Right forelimb (tissue), 1 donor: Measurements from ENCODE around the gene LY6G5C.

Source experiments
- DNase-seq: peaks from one replicate; pipeline ENCODE4 v3.0.0-alpha.2; 2018

Gene LY6G5C, protein sequence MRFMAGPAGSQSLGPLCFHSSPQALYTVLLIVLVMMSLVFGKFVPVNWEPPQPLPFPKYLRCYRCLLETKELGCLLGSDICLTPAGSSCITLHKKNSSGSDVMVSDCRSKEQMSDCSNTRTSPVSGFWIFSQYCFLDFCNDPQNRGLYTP

DNA sequence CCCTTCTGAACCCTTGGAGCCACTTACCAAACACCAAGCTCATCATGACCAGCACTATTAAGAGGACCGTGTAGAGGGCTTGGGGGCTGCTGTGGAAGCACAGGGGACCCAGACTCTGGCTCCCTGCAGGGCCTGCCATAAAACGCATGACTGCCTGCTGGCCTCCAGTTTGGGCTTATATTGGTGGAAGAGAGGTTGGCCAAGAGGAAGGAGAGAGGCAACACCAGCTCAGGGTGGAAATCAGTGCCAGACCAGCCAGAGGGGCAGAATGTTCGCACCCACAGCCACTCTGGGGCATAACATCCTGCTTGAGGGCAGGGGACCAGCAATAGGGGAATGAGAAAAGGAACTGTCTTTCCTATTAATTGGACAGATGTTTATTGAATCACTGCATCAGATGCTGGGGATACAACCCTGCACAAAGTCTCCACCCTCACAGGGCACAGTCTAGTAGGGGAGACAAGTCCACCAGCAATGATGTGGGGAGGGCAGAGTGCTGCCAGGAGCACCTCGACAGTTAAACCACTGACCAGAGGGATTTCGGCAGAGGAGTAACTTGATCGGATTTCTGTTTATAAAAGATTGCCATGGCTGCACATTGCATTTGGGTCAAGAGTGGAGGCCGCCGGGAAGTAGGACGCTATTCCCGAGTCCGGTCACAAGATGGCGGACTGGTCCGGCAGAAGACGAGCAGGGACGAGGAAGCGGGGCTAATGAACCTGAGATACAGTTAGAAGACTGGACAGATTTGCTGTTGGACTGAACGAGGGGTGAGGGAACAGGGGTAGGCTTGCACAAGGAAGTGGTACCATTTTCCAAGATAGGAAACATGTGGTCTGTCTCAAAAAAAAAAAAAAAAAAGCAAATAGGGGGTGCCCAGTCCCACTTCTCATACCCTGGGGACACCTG, at the start of gene LY6G5C:
LY6G5C (minus strand) TSS at position 842 of the 909 bp plus-strand sequence; CDS start at position 148, 694 bp downstream.
- peak; percentile 87 for DNase-seq

DNA sequence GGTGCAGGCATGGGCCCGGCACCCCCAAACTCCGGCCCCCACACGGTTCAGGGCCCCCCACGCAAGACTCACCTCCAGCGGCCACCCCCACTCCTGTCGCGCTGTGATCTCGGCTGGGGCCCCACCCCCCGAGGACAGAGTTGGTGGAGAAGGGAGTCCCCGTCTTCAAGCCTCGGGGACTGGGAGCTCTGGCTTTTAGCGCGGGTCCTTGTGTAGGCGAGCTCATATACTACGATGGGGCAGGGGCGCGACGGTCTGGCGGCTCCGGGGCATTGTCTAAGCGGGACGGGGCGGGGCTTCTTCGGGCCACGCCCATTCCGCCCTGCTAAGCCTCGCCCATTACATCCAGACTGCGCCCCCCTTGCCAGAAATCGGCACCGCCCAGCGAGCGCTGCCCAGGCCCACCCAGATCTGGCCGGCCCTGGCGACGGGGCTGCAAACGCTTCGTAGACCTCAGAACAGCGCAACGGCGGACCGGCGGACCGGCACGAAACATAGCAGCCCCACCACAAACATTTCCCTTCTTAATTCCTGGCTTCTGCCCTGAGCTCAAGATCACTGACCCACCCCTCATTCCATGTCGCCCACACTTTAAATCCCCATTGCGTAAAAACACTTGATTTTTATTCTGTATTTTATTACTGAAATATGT, 49.2 kb upstream of the LY6G5C start:
- peak; percentile 97 for DNase-seq

DNA sequence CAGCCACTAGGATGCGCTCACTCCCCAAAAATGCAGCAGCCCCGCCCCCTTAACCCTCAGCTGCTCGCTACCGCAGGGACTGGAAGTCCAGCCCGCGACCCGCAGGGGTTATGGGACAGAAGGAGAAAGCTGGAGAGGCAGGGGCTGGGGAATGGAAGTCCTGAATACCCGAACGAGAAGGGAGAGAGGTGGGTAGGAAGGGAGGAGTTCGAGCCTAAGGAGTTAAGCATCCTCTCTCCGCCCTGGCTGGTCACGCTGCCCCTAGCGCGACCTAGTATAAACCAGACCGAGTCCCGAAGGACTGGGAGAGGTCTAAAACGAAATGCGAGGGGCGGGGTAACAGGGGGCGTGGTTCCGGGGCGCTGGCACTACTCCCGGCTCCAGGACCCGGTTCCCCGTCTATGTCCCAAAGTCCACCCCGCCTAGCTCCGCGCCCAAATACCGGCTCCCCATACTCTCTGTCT, 48.7 kb upstream of the LY6G5C start:
- peak; percentile 92 for DNase-seq

DNA sequence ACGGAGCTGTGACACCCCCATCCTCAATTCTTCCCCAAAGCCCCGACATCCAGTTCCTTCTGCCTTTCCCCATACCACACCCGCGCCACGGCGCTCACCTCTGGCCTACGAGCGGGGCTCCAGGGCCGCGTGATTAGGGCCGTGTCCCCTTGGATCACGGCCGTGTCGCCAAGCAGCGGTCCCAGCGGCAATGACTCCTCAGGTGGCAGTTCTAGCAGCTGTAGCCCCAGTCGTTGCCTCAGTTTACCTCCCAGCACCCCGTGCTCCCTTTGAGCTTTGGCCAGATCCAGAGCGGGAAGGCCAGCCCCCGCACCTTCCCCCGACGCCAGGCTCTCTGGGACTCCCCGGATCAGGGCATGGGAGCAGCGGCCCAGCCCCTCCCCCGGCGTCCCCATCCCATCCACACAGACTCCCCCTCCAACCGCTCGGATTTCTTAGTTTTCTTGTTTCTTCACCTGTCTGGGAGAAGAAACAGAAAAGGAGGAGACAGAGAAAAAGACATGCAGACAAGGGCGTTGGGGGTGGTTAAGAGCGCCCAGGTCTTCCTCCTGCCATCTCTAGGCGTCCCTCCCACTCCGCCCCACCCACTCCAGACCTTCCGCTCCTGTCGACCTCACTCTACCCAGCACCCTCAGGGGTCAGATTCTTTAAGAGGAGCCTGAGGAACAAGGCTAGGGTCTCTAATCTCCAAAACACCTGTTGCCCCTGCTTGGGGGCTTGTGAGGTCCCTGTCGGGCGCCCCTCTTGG, 48.1 kb upstream of the LY6G5C start, which contains the start of gene DDAH2:
DDAH2 (minus strand) TSS at position 533 of the 748 bp plus-strand sequence; CDS start at position 395, 138 bp downstream.
- DNase-seq = no peak

DNA sequence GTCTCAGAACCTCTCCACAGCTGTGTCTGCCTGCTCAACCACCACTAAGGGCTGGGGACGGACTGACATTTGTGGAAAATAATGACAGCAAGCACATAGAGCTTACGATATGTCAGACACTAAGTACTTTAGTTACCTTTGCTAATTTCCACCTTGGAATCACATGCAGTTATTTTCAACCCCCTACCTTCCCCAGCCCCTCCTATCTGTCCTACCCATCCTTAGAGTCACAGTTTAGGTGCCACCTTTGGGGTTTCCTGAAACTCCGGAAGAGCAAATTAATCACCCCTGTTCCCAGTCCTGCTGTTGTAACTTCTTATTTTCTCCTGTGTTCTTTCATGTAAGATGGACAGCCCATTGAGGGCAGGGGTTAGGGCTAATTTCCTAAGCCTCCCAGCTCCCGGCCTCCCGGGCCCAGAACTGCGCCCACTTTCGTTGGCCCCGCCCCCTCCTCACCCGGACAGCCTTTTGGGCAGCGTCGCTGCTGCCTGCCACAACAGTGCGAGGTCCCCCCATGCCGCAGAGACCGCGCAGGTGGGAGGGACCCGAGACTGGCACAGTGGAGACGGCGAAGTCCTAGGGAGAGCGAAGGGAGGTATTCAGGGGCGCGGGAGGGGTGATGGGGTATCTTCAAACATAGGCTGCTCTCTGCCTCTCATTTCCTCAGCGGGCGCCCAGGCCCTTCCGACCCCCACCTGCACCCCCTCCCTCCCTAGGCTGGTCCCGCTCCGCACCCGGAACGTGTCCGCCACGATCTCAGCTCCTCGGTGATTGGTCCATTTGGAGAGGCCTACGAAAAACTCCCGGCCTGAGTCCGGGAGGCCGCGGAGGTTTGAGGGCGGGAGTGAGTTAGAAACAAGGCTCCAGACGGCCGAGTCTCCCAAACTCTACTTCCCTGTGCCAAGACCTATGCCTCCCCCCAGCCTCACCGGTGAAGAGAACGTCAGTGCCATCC, 47.1 kb upstream of the LY6G5C start:
- DNase-seq = no peak

DNA sequence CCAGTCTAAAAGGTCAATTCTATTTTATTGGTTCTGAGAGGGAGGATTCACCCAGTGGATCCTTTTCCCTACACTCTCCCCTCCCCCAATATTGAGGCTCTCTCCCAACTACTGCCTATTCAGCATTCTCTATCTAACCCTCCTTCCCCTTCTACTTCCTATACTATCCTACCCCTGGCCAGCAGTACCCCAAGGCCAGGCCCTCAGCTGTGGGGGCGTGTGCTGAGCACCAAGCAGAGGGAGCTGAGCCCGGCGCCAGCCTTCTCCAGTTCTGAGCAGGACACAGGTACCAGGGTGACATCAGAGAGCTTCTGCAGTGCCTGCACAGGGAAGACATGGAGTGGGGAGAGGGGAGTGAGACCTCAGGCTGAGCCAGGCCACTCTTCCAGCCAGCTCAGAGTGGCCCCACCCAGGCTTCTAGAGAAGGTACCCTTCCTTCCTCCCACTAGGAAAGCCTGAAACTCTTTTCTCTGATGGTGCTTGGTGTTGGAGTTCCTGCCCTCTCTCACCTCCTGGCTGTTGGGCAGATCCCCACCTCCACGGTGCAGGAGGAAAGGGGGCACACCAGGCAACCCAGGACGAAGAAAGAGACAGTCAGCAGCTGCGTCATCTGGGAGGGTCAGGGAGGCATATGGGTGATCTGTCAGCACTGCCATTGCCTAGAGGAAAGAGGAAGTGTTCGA, 46.3 kb upstream of the LY6G5C start:
- DNase-seq = no peak

DNA sequence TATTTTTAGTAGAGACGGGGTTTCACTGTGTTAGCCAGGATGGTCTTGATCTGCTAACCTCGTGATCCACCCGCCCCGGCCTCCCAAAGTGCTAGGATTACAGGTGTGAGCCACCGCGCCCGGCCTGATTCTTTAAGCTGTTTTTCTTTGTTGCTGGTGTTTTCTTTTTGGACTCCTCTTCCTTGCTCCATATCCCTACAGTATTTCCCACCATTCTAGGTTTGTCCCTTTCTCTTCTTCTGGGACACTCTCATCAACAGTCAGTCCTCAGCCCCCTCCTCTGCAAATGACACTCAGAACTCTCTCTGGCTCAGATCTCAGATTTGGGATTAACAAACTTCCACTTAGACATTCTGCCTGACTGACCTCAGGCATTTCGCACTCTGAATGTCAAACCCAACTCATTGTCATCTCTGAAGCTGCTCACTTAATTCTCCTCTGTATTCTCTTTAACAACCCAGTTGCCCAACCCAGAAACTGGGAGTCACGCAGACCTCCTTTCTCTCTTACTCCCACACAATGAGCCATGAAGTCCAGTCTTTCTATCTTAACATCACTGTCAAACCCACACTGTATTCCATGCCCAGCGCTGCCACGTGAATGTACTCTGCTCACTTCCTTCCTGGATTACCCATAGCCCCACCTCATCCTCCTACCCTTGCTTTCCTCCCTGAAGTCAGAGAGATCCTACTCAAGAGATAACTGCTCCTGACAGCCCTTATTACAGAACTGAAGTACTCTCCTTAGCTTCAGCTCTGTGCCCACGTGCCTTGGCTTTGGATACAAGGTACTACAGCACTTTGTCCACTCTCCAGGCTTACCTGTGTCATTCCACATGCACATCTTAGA, 44.9 kb upstream of the LY6G5C start:
- no peak for DNase-seq

DNA sequence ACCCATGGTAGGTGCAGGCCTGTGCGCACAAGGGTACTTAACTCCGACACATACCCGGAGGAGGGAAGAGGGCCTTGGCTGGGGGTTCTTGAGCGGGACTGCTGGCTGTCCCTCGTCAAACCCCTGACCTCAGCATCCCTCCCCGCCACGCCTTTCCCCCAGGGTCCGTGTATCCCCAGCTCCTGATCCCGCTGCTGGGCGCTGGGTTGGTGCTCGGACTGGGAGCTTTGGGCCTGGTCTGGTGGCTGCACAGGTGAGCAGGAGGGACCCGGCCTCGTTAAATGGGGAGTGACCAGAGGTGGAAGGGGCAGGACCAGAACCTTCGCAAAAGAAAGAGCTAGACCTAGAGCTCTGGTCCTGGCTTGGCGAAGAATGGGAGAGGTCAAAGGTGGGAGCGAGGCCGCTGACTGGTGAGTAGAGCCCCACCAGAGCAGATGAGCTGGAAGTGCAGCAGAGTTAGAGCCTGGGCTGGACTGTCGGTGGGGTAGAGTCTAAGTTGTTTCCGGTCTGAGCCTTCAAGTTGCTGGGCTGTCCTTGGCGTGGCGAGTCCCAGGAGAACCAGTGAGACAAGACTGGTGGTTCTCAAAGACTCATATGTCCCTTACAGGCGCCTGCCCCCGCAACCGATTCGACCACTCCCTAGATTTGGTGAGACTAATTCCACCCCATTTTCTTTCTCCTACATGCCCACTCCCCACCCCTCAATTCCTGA, 43.3 kb upstream of the LY6G5C start:
- DNase-seq = no peak

DNA sequence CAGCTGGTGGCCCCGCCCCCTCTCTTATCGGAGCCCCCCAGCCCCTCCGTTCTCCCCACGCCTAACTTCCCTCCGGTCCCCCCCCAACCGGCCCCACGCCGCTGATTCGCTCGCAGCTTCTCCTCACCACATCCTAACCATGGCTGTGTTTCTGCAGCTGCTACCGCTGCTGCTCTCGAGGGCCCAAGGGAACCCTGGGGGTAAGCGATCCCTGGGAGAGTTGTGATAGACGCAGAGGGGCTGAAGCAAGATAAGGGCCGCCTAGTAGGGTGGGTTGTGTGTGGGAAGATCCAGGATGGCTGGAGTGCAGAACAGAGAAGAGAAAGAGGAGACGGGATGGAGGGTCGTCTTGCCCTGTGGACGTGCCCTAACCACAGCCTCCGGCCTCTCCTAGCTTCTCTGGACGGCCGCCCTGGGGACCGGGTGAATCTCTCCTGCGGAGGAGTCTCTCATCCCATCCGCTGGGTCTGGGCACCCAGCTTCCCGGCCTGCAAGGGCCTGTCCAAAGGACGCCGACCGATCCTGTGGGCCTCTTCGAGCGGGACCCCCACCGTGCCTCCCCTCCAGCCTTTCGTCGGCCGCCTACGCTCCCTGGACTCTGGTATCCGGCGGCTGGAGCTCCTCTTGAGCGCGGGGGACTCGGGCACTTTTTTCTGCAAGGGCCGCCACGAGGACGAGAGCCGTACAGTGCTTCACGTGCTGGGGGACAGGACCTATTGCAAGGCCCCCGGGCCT, 42.5 kb upstream of the LY6G5C start, which contains the start of gene MPIG6B:
MPIG6B (plus strand) TSS at position 129 of the 735 bp plus-strand sequence; CDS start at position 140, 11 bp downstream.
- DNase-seq = no peak

DNA sequence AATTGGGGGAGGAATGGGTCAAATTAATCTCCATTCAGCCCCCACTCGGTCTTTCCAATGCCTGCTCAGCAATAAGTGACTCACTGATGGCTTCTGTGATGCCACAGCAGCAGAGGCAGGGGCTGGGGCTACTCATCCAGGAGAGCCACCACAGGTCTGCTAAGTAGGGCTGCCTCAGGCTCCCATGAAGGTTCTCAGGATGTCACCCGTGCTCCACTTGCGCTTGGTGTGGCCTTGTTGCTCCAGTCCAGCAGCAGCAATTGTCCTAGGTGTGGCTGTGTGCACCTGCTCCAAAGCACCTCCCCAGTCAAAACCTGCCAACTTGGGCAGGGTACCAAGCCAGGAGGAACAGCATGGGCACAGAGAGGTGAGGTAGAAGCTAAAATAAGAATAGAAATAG, 41.3 kb upstream of the LY6G5C start:
- DNase-seq = no peak

DNA sequence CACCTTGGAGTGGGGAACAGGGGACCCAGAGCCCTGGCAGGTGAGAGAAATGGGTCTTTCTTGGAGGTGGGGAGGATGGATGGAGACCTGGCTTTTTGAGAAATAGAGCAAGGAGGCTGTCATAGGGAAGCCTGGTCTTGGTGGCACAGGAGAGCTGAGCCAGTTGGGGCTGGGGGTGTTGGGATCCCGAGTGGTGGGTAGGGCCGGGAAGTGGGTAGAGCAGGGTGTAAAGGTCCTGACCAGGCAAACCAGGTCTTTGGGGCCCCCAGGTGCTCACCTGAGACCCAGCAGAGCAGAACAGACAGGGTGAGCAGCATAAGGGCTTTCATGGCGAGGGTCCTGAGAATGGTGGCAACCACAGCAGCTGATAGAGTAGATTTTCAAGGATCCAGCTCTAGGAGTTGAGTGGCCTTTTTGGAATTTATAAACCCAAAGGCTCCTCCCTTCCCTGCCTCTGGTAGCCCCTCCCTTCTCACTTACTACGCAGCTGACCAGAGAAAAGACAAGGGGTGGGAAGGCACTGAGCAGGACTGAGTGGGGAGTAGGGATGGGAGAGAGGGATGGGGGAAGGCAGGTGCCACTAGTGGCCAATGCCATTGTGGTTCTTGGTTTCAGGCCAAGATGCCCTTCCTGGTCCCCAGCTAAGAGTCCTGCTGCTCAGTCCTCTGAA, 40.6 kb upstream of the LY6G5C start, which contains the start of gene LY6G6C:
LY6G6C (minus strand) TSS at position 396 of the 670 bp plus-strand sequence; CDS start at position 329, 67 bp downstream.
- no peak for DNase-seq

DNA sequence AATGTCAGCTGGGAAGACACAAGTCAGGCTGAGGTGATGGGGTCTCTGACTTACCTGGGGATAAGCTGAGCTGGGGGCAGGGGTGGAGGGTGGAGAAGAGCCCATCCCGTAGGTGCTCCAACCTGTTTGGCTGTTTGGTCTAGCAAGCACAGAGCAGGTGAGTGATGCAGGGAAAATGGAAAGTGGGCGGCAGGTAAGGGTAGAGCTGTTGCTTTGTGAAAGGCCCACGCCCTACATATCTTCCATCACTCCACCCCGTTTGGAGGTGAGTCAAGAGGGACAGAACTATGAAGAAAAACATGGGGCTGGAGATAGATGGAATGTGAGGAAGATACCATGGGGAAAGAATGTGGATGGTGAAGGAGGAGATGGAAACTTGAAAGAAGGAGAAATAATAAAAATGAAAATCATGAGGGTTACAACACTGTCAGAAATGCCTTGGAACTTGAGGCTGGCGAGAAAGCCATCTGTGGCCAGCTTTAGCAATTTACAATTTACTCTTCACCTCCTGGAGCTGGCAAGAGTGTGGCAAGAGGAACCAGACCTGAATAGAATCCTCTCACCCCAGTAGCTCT, 39.4 kb upstream of the LY6G5C start:
- DNase-seq = no peak

DNA sequence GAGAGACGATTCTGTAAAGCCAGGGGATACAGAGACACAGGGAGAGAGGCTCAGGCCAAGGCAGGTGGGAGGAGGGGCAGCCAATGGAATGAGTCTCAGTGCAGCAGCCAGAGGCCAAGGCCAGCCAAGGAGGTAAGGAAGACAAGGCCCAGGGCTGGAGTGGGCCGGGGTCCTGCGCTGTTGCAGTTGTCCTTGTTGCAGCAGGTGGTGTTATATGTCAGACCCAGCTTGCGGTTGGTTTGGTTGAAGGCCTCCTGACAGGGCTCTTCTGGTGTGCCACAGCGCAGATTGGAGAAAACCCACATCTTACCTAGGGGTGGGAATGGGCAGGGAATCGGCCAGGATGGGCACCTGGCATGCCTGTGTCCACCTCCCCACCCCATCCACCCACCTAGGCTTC, 38.1 kb upstream of the LY6G5C start:
- DNase-seq = no peak

DNA sequence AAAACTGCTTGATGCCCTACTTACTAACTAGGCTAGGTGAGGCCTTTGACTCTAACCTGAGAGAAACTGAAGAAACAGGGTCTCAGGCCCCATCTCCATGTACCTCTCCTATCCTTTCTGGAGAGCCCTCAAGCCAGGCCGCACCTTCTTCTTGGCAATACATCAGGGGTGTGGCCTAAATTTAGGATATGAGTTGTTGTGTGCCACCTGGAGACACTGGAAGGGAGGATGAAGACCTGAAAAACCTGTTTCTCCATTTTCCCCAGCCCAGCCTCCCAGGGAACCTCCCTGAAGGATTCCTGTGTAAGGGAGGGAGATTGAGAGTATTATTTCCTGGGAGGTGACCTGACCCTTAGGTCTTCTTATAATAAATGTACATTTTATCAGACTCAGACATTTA, 37.4 kb upstream of the LY6G5C start:
- DNase-seq = no peak

DNA sequence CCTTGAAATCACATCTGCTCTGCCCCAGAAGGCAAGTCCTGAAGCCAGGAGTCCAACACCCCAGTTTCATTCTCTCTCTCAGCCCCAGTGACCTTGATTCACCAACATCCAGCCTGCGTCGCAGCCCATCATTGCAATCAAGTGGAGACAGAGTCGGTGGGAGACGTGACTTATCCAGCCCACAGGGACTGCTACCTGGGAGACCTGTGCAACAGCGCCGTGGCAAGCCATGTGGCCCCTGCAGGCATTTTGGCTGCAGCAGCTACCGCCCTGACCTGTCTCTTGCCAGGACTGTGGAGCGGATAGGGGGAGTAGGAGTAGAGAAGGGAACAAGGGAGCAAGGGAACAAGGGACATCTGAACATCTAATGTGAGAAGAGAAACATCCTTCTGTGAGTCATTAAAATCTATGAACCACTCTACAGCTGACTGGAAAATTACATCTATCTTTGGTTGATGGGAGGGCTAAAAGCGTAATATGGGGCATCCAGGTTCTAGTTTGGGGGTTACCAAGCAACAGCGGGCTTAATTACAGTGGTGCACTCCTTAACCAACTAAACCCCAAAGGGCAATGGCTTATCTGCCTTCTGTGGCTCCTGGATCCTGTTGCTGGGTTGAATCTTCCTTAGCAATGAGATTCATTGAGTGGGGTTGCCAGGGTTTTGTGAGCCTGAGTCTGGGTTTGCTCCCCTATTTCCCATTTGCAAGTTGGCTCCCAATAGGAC, 36.8 kb upstream of the LY6G5C start:
- no peak for DNase-seq
